ENCODE data around the gene SND1. TPM values are rescaled to one million over a fixed set of nuclear protein-coding genes. Genes with fewer than 3 reads are reported as not detected.

SND1 gene
- total RNA-seq, 1 donor, result 202 TPM

DNA sequence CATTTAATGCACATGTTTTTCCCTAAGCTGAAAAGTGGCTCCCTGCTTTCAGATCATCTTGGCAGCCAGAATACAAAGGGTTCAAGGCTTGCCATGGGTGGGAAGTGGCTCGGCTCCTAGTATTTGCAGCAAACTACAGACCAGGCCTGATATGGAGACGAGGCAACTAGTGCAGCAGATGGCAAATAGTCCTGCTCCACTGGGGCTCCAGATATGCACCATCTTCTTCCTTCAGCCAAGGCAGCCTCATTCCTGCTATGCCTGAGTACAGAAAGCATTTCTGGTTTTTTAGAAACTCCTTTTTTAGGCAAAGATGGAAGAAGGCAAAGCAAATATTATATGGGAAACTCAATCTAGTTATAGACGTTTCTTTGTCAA is 355.3 kb downstream of the SND1 start:
- H3K4me3 ChIP-seq (ENCODE audit: low read depth, low read length), result no peak overlapping the region
- TF ChIP-seq, protein P1, sequence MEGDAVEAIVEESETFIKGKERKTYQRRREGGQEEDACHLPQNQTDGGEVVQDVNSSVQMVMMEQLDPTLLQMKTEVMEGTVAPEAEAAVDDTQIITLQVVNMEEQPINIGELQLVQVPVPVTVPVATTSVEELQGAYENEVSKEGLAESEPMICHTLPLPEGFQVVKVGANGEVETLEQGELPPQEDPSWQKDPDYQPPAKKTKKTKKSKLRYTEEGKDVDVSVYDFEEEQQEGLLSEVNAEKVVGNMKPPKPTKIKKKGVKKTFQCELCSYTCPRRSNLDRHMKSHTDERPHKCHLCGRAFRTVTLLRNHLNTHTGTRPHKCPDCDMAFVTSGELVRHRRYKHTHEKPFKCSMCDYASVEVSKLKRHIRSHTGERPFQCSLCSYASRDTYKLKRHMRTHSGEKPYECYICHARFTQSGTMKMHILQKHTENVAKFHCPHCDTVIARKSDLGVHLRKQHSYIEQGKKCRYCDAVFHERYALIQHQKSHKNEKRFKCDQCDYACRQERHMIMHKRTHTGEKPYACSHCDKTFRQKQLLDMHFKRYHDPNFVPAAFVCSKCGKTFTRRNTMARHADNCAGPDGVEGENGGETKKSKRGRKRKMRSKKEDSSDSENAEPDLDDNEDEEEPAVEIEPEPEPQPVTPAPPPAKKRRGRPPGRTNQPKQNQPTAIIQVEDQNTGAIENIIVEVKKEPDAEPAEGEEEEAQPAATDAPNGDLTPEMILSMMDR (IDR thresholded peaks at IDR 0.05; ENCODE audit: insufficient read depth, low read length), result no peak

DNA sequence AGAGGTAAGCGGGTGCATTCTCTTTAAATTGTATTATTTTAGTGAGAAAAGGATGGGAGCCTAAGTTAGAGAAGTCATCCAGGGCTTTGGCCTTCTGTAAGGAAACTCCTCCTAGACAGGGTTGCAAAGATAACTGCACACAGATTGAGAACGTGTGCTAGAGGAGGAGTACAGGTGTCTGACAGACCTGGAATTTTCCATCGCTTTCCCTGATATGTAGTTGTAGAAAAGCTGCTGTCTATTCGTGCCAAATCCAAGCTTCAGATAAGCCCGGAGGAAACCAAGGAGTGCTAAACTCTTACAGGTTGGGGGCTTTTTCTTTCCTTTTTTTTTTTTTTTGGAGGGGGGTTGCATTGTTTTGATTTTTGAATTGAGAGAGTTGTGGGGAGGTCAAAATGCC is 356.1 kb downstream of the SND1 start:
- DNase-seq (ENCODE audit: low read depth), result no peak
- TF ChIP-seq, protein P1 (IDR thresholded peaks at IDR 0.05; ENCODE audit: insufficient read depth, low read length), result no peak
- H3K4me3 ChIP-seq (ENCODE audit: low read depth, low read length), result no peak overlapping the region

More for the DNA sequence above, 355.3 kb downstream of the SND1 start:
- no peak for DNase-seq (ENCODE audit: low read depth)

DNA sequence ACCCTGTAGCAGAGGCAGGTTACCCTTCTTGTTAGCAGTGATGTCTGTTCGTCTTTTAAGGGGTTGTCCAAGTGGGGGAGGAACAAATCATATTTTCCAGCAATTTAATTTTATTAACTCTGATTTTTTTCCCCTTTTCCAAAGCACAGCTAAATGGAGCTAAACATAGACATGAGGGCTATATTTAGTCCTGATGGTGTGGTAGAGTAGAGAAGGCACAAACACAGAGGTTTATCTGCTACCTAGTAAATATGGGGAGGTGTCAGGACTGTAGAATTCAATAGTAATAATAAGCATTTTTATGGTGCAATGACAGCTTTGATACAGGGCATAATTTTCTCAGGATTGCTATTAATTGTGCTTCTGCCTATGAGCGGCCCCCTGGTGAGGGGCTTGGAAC is 356.8 kb downstream of the SND1 start:
- DNase-seq (ENCODE audit: low read depth), result no peak
- H3K4me3 ChIP-seq (ENCODE audit: low read depth, low read length), result no peak overlapping the region
- TF ChIP-seq, protein P1 (IDR thresholded peaks at IDR 0.05; ENCODE audit: insufficient read depth, low read length), result no peak

DNA sequence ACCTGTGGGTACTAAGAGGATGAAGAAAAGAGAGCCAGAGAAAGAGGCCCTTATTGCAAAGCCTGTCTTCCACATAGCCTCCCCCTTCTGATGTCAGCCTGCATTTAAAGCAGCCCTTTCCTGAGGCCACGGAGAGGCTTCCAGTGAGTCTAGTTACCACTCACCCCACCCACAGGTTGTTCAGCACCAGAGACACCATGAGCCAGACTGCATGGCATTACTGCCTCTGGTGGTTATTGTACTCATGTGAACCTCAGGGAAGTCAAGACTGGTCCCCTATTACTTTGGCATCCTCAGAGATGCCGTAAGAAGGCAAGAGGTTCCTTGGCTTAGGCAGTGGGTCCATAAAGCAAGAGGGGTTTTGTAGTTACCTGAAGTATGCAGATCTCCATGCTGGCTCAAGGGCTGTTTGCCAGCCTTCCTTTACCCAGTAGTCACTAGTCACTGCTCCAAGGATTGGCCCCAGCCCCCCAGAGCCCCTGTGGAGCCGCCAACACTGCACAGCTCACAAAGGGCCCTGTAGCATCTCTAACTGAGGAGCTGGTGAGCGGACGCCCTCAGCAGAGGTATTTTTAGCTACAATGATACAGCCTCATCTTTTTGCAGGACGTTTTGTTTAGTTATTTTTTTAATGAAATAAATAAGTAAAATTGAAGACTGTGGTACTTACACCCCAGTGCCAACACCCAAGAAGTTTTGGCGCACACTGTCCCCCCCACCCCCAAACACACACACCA is 358.6 kb downstream of the SND1 start:
- TF ChIP-seq, protein P1 (IDR thresholded peaks at IDR 0.05; ENCODE audit: insufficient read depth, low read length), result no peak
- DNase-seq (ENCODE audit: low read depth), result no peak
- no peak overlapping the region for H3K4me3 ChIP-seq (ENCODE audit: low read depth, low read length)

DNA sequence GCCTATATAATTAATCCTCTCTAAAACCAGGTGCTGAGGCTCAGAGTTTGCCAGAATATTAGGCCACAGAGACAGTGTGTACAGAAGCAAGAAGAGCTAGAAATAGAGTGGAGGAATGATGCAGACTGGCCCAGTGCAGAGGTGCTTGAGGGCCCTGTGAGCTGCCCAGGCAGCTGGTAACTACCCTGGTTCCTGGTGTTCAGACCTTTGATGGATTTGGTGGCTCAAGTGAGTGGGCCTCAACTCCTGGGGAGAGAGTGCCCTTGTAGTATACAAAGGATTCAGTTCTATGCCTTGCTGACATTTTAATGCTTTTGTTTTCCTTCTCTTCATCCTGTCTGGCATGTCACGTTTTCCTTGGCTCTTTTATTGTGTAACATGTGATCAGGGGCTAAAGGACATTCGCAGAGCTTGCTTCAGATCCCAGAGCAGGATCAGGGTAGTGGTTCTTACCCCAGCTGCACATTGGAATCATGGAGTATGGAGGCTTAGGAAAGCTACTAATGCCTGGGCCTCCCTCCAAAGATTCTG is 359.2 kb downstream of the SND1 start:
- DNase-seq (ENCODE audit: low read depth), result no peak
- TF ChIP-seq, protein P1 (IDR thresholded peaks at IDR 0.05; ENCODE audit: insufficient read depth, low read length), result no peak
- no peak overlapping the region for H3K4me3 ChIP-seq (ENCODE audit: low read depth, low read length)

DNA sequence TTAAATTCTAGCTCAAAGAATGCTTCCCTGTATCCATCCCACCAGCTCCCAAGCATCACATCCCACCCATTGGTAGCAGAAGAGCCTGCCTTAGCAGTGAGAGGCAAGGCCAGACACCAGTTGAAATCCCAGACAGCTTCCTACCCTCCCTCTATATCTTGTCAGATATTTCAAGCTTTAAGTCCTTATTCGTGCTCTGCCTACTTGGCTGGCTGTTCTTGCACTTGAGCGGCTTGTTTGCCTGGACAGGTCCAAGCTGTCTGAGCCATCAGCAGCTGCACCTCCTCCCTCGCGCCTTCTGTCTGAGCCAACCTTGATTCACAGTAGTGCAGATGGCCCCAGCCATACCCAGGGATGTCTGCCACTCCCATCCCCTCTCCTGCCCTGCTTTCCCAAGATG is 362.8 kb downstream of the SND1 start:
- no peak overlapping the region for H3K4me3 ChIP-seq (ENCODE audit: low read depth, low read length)
- DNase-seq (ENCODE audit: low read depth), result no peak
- TF ChIP-seq, protein P1 (IDR thresholded peaks at IDR 0.05; ENCODE audit: insufficient read depth, low read length), result no peak
